ENCODE data around the gene SMG5. TPM values are rescaled to one million over a fixed set of nuclear protein-coding genes. Genes with fewer than 3 reads are reported as not detected.
A peak's percentile ranks its signal among the peaks of the same experiment; 100 is the strongest.
"Not testable (repeated sequence)": the region's sequence is repeated elsewhere in the genome, so short reads cannot be mapped to it uniquely, and the experiment has no call there.

SMG5 gene, protein sequence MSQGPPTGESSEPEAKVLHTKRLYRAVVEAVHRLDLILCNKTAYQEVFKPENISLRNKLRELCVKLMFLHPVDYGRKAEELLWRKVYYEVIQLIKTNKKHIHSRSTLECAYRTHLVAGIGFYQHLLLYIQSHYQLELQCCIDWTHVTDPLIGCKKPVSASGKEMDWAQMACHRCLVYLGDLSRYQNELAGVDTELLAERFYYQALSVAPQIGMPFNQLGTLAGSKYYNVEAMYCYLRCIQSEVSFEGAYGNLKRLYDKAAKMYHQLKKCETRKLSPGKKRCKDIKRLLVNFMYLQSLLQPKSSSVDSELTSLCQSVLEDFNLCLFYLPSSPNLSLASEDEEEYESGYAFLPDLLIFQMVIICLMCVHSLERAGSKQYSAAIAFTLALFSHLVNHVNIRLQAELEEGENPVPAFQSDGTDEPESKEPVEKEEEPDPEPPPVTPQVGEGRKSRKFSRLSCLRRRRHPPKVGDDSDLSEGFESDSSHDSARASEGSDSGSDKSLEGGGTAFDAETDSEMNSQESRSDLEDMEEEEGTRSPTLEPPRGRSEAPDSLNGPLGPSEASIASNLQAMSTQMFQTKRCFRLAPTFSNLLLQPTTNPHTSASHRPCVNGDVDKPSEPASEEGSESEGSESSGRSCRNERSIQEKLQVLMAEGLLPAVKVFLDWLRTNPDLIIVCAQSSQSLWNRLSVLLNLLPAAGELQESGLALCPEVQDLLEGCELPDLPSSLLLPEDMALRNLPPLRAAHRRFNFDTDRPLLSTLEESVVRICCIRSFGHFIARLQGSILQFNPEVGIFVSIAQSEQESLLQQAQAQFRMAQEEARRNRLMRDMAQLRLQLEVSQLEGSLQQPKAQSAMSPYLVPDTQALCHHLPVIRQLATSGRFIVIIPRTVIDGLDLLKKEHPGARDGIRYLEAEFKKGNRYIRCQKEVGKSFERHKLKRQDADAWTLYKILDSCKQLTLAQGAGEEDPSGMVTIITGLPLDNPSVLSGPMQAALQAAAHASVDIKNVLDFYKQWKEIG
- total RNA-seq (10 to 100 TPM; 15.9 to 42.8 (median 23.3) TPM), polyA plus RNA-seq (10 to 100 TPM; 26.2 to 26.5 TPM)

DNA sequence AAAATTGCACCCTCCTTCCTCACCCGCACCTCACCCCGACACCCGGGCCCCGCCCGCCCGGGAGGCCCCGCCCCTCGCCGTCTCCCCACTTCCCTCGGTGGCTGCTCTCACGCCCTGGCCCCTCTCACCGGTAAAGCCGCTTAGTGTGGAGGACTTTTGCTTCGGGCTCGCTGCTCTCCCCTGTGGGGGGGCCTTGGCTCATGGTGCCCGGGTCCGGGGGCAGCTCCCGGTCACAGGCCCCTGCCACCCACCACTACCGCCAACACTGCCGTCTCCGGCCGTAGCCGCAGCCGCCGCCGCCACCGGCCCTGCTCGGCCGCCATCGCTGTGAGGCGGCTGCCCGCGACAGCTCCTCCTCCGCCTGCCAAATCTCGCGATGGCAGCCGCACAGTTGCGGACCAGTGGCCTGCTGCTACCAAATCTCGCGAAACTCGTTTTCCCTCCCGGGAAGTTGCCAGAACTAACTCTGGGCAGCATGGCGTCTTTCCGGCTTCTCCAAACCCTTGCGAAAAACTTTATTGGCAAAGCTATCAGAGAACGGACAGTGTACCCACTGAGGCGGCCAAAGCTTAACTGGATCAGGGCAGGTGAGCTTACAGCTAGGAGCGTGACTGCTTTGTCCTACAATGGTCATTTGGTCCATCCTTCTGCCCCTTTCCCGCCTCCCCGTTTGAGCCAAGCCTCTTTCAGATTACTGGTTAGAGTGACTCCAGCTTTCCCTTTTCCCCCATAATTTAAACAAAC lies at the start of gene SMG5:
Gene SMG5 (minus strand): TSS at position 347 of the 744 bp plus-strand sequence. CDS start 145 bp downstream, at position 202.
- TF ChIP-seq, protein P1, sequence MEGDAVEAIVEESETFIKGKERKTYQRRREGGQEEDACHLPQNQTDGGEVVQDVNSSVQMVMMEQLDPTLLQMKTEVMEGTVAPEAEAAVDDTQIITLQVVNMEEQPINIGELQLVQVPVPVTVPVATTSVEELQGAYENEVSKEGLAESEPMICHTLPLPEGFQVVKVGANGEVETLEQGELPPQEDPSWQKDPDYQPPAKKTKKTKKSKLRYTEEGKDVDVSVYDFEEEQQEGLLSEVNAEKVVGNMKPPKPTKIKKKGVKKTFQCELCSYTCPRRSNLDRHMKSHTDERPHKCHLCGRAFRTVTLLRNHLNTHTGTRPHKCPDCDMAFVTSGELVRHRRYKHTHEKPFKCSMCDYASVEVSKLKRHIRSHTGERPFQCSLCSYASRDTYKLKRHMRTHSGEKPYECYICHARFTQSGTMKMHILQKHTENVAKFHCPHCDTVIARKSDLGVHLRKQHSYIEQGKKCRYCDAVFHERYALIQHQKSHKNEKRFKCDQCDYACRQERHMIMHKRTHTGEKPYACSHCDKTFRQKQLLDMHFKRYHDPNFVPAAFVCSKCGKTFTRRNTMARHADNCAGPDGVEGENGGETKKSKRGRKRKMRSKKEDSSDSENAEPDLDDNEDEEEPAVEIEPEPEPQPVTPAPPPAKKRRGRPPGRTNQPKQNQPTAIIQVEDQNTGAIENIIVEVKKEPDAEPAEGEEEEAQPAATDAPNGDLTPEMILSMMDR (IDR thresholded peaks at IDR 0.05): no peak
- no peaks in the 10 kb centered on the region for H3K27me3 ChIP-seq
- H3K4me3 ChIP-seq: peak within 1 kb of the TSS; percentile 69 to 95 (median 90)
- peaks cover 6 to 16% (median 8%) of the 10 kb centered on the region in 3 donors for H3K4me1 ChIP-seq
- H3K36me3 ChIP-seq: peaks cover 0 to 6% (median 0%) of the 10 kb centered on the region in 3 donors
- H3K27ac ChIP-seq: peak within 1 kb of the TSS; percentile 25 to 86 (median 71)
- peak; percentile 56 for FAIRE-seq
- no peaks in the 10 kb centered on the region for H3K9me3 ChIP-seq
- ATAC-seq: peak; percentile 94 to 98 (median 96)
- intact Hi-C loops (cut with DNase I): no loop called here
- 0 to 1% methylated on average over 50 of the region's 50 CpGs for WGBS, 2 donors
- DNase-seq: peak; percentile 94 to 98 (median 98)

DNA sequence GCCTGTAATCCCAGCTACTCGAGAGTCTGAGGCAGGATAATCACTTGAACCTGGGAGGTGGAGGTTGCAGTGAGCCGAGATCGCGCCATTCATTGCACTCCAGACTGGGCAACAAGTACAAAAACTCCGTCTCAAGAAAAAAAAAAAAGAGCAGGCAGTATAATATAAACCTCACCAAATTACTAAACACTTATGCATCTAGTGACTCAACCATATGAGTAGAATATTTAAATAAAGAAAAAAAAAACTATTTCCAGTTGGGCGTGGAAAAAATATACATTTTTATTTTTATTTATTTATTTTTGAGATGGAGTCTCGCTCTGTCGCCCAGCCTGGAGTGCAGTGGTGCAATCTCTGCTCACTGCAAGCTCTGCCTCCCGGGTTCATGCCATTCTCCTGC lies 40.6 kb upstream of the SMG5 start:
- H3K9me3 ChIP-seq; FAIRE-seq; H3K27ac ChIP-seq; H3K4me1 ChIP-seq; H3K4me3 ChIP-seq; DNase-seq; intact Hi-C loops (cut with DNase I); H3K27me3 ChIP-seq; ATAC-seq: not testable (repeated sequence)
- H3K36me3 ChIP-seq: peaks cover 5 to 61% (median 37%) of the 10 kb centered on the region in 3 donors
- 95 to 96% methylated on average over 9 of the region's 9 CpGs for WGBS, 2 donors

DNA sequence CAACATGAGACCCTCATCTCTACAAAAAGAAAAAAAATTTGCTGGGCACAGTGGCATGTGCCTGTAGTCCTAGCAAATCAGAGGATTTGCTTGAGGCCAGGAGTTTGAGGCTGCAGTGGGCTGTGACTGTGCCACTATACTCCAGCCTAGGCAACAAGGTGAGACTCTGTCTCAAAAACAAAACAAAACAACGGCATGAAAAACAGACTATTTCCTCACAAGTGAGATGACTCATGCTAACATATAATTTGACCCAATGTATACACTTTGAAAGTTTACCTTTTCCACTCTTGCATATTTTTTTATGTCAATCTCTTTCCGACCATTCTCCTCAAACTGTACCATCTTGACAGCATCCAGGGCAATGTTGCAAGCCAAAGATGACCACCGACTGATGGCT lies 37.9 kb upstream of the SMG5 start:
- no peak overlapping the region for H3K4me3 ChIP-seq
- DNase-seq (no peak), FAIRE-seq (no peak), ATAC-seq (no peak)
- no peaks in the 10 kb centered on the region for H3K9me3 ChIP-seq
- no peak overlapping the region for H3K27ac ChIP-seq
- H3K36me3 ChIP-seq: peaks cover 6 to 87% (median 62%) of the 10 kb centered on the region in 3 donors
- H3K4me1 ChIP-seq: no peaks in the 10 kb centered on the region
- WGBS, 2 donors: 77 to 82% methylated on average over 3 of the region's 3 CpGs
- intact Hi-C loops (cut with DNase I): no loop called here
- H3K27me3 ChIP-seq: no peaks in the 10 kb centered on the region
- TF ChIP-seq, protein P1 (IDR thresholded peaks at IDR 0.05): no peak

DNA sequence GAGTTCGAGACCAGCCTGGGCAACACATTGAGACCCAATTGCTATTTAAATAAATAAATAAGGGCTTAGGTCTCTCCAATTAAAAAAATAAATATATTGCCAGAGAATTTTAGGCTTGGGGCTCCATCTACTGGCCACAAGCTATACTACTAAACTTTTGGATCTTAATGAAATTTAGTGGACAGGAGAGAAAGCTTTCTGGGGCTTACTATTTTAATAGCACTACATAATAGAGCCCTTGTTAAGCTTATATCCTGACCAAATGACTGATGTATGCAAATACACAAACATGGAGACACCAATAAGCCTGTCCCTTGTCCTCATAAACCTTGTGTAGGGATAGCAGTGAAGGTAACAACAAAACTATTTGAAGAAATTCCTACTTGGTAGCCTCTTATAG lies 37.0 kb upstream of the SMG5 start:
- ATAC-seq: peak in 1 of 4 donors; percentile 36
- DNase-seq: no peak
- WGBS, 2 donors: 85 to 91% methylated on average over 1 of the region's 1 CpG
- H3K9me3 ChIP-seq: no peaks in the 10 kb centered on the region
- H3K36me3 ChIP-seq: peaks cover 6 to 83% (median 70%) of the 10 kb centered on the region in 3 donors
- intact Hi-C loops (cut with DNase I): loop anchor here in 1 of 3 donors (10.0 kb wide), 1 partner anchor 175 kb away; no protein-coding TSS in a partner anchor
- no peak overlapping the region for H3K27ac ChIP-seq
- TF ChIP-seq, protein P1 (IDR thresholded peaks at IDR 0.05): peak in 2 of 4 donors; percentile 9 to 31
- H3K4me1 ChIP-seq: no peaks in the 10 kb centered on the region
- no peak overlapping the region for H3K4me3 ChIP-seq
- FAIRE-seq: no peak
- no peaks in the 10 kb centered on the region for H3K27me3 ChIP-seq
